ENCODE measurements around the gene LIMS1.
"Not testable (repeated sequence)": the region's sequence is repeated elsewhere in the genome, so short reads cannot be mapped to it uniquely, and the experiment has no call there.

Gene LIMS1

GRCh38 chr2:108533832-108534583 lies at the start of gene LIMS1:
LIMS1 (plus strand) TSS chr2:108534470; CDS start chr2:108534563, 93 bp downstream.
- peak; percentile 88 for DNase-seq

- no peak for DNase-seq
Measured at GRCh38 chr2:108485253-108485652, 49.0 kb upstream of the LIMS1 start.

GRCh38 chr2:108490506-108491122 lies 43.7 kb upstream of the LIMS1 start:
- no peak for DNase-seq

- no peak for DNase-seq
Measured at GRCh38 chr2:108491848-108492247, 42.4 kb upstream of the LIMS1 start.

GRCh38 chr2:108492364-108492763 lies 41.9 kb upstream of the LIMS1 start:
- DNase-seq = no peak

- not testable (repeated sequence) for DNase-seq
Measured at GRCh38 chr2:108496167-108496566, 38.1 kb upstream of the LIMS1 start.

- DNase-seq = not testable (repeated sequence)
Measured at GRCh38 chr2:108507620-108508019, 26.6 kb upstream of the LIMS1 start.

GRCh38 chr2:108512431-108512830 lies 21.8 kb upstream of the LIMS1 start:
- not testable (repeated sequence) for DNase-seq

- DNase-seq = not testable (repeated sequence)
Measured at GRCh38 chr2:108514478-108514877, 19.8 kb upstream of the LIMS1 start.

GRCh38 chr2:108524688-108525087 lies 9.6 kb upstream of the LIMS1 start:
- not testable (repeated sequence) for DNase-seq

GRCh38 chr2:108525258-108525657 lies 9.0 kb upstream of the LIMS1 start:
- DNase-seq = not testable (repeated sequence)

GRCh38 chr2:108531674-108532055 lies 2.6 kb upstream of the LIMS1 start:
- DNase-seq = no peak

- no peak for DNase-seq
Measured at GRCh38 chr2:108534584-108535356, 500 bp downstream of the LIMS1 start.

GRCh38 chr2:108535357-108535631 lies 1.0 kb downstream of the LIMS1 start:
- DNase-seq = no peak

- no peak for DNase-seq
Measured at GRCh38 chr2:108536133-108536780, 2.0 kb downstream of the LIMS1 start.

GRCh38 chr2:108536911-108537310 lies 2.6 kb downstream of the LIMS1 start:
- DNase-seq = no peak

- DNase-seq = no peak
Measured at GRCh38 chr2:108538000-108538625, 3.8 kb downstream of the LIMS1 start.

GRCh38 chr2:108541451-108541850 lies 7.2 kb downstream of the LIMS1 start:
- DNase-seq = no peak

GRCh38 chr2:108542071-108542470 lies 7.8 kb downstream of the LIMS1 start:
- no peak for DNase-seq

- no peak for DNase-seq
Measured at GRCh38 chr2:108547606-108548005, 13.3 kb downstream of the LIMS1 start.

- DNase-seq = no peak
Measured at GRCh38 chr2:108548208-108549003, 14.1 kb downstream of the LIMS1 start.

- no peak for DNase-seq
Measured at GRCh38 chr2:108552566-108552965, 18.3 kb downstream of the LIMS1 start.

Measured in GOT3 (cell line).